SK-N-SH treated with all-trans-retinoic acid at 6 μM for 48 hours (cell line): ENCODE measurements around the gene AMMECR1.
A peak's percentile ranks its signal among the peaks of the same experiment; 100 is the strongest.

Experiments used
- ATAC-seq: fragments of 200-7000 bp; cut with Tn5 transposase; 3 replicates; pipeline ENCODE4 v1.9.1; 2020; ENCODE audit warnings: mild to moderate bottlenecking, moderate library complexity
- BACH2 ChIP-seq: fragments of 250-450 bp; sonication (Bioruptor Pico); IDR thresholded peaks from 2 replicates; pipeline ENCODE4 v1.9.0; 2021; ENCODE audit warnings: mild to moderate bottlenecking, borderline replicate concordance
- CSDC2 ChIP-seq: fragments of 250-450 bp; sonication (Bioruptor Pico); IDR thresholded peaks from 2 replicates; pipeline ENCODE4 v1.5.0; 2020; ENCODE audit warnings: mild to moderate bottlenecking, moderate library complexity
- GLIS3 ChIP-seq: fragments of 250-450 bp; sonication (Bioruptor Pico); IDR thresholded peaks from 2 replicates; pipeline ENCODE4 v1.5.0; 2020; ENCODE audit warnings: mild to moderate bottlenecking, moderate library complexity
- ISL1 ChIP-seq: fragments of 250-450 bp; sonication (Bioruptor Pico); IDR thresholded peaks from 2 replicates; pipeline ENCODE4 v2.1.2; 2022; ENCODE audit warnings: mild to moderate bottlenecking, moderate library complexity
- OSR1 ChIP-seq: fragments of 250-450 bp; sonication (Bioruptor Pico); IDR thresholded peaks from 2 replicates; pipeline ENCODE4 v1.8.0; 2022; ENCODE audit warnings: moderate library complexity, mild to moderate bottlenecking, inconsistent platforms
- RARB ChIP-seq: fragments of 250-450 bp; sonication (Bioruptor Pico); IDR thresholded peaks from 2 replicates; pipeline ENCODE4 v1.8.0; 2021; ENCODE audit warnings: mild to moderate bottlenecking, moderate library complexity
- SNAI2 ChIP-seq: fragments of 250-450 bp; sonication (Bioruptor Pico); IDR thresholded peaks from 2 replicates; pipeline ENCODE4 v1.5.0; 2020; ENCODE audit warnings: mild to moderate bottlenecking, moderate library complexity
- TOX ChIP-seq: fragments of 250-450 bp; sonication (Bioruptor Pico); IDR thresholded peaks from 2 replicates; pipeline ENCODE4 v1.8.0; 2021; ENCODE audit warnings: mild to moderate bottlenecking, moderate library complexity, borderline replicate concordance
- ZC3H10 ChIP-seq: fragments of 250-450 bp; sonication (Bioruptor Pico); IDR thresholded peaks from 2 replicates; pipeline ENCODE4 v1.5.1; 2021; ENCODE audit warnings: mild to moderate bottlenecking, moderate library complexity
- ZFP3 ChIP-seq: fragments of 250-450 bp; sonication (Bioruptor Pico); IDR thresholded peaks from 2 replicates; pipeline ENCODE4 v1.5.0; 2020; ENCODE audit warnings: mild to moderate bottlenecking, moderate library complexity
- ZFP30 ChIP-seq: fragments of 450-650 bp; formaldehyde crosslinking; IDR thresholded peaks from 2 replicates; pipeline ENCODE4 v1.5.0; 2022; ENCODE audit warnings: mild to moderate bottlenecking, moderate library complexity
- ZNF565 ChIP-seq: fragments of 450-650 bp; formaldehyde crosslinking; conservative IDR thresholded peaks from 2 replicates; pipeline ENCODE4 v1.5.0; 2020; ENCODE audit warnings: low read depth, mild to moderate bottlenecking, moderate library complexity
- ZNF8 ChIP-seq: fragments of 450-650 bp; formaldehyde crosslinking; IDR thresholded peaks from 2 replicates; pipeline ENCODE4 v1.5.0; 2020; ENCODE audit warnings: mild to moderate bottlenecking, moderate library complexity
- TF ChIP-seq, protein P1 (sequence below): fragments of 250-450 bp; sonication (Bioruptor Pico); IDR thresholded peaks from 2 replicates; pipeline ENCODE4 v1.5.1; 2021; ENCODE audit warnings: mild to moderate bottlenecking, moderate library complexity
- TF ChIP-seq, protein P2 (sequence below): fragments of 250-450 bp; sonication (Bioruptor Pico); IDR thresholded peaks from 2 replicates; pipeline ENCODE4 v1.8.0; 2020; ENCODE audit warnings: mild to moderate bottlenecking, moderate library complexity, borderline replicate concordance
- TF ChIP-seq, protein P3 (sequence below): fragments of 250-450 bp; sonication (Bioruptor Pico); IDR thresholded peaks from 2 replicates; pipeline ENCODE4 v1.5.1; 2020; ENCODE audit warnings: low read depth, mild to moderate bottlenecking, moderate library complexity
- TF ChIP-seq, protein P4 (sequence below): fragments of 250-450 bp; sonication (Bioruptor Pico); IDR thresholded peaks from 2 replicates; pipeline ENCODE4 v1.5.0; 2020; ENCODE audit warnings: mild to moderate bottlenecking, moderate library complexity
- TF ChIP-seq, protein P5 (sequence below): fragments of 250-450 bp; sonication (Bioruptor Pico); IDR thresholded peaks from 2 replicates; pipeline ENCODE4 v1.8.0; 2021; ENCODE audit warnings: low read depth, mild to moderate bottlenecking, moderate library complexity, borderline replicate concordance

Gene AMMECR1

DNA sequence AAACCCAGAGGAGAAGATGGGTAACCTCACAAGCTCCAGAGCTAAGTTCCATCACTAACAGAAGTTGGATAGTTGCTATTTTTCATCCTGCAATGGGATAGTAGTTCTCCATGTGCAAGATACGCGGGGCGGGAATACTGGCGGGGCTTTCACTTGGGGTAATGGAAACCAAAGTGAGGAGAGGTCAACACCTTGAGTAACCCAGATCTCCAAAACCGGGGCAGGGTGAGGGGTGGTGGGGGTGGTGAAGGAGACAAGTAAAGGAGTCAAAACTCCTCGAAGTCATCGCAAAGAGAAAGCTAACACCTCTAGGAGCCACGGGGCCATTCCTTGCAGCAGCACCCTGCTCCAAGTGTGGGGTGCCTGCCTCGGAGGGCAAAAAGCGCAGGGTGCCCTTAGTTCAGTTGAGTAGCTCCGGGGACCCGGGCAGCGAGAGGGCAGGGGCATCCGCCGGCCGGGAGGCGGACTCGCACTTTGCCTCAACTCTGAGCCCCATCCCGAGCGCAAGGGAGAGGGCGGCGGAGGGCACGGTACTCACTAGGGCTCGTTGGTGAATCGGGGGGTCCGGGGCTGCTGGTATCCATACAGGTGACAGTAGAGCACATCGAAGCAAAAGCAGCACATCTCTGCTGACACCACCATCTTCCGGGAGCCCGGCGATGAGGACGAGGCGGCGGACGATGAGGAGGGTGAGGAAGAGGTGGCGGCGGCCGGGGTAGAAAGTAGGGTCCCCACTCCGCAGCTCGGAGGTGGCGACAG is 645 bp downstream of the AMMECR1 start:
- ATAC-seq, result peak; percentile 62
- TF ChIP-seq SNAI2 (CRISPR knock-in tag), result no peak
- TF ChIP-seq, protein P1, sequence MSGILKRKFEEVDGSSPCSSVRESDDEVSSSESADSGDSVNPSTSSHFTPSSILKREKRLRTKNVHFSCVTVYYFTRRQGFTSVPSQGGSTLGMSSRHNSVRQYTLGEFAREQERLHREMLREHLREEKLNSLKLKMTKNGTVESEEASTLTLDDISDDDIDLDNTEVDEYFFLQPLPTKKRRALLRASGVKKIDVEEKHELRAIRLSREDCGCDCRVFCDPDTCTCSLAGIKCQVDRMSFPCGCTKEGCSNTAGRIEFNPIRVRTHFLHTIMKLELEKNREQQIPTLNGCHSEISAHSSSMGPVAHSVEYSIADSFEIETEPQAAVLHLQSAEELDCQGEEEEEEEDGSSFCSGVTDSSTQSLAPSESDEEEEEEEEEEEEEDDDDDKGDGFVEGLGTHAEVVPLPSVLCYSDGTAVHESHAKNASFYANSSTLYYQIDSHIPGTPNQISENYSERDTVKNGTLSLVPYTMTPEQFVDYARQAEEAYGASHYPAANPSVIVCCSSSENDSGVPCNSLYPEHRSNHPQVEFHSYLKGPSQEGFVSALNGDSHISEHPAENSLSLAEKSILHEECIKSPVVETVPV (CRISPR knock-in tag), result no peak
- no peak for TF ChIP-seq TOX (CRISPR knock-in tag)
- no peak for TF ChIP-seq CSDC2 (CRISPR knock-in tag)
- TF ChIP-seq, protein P2, sequence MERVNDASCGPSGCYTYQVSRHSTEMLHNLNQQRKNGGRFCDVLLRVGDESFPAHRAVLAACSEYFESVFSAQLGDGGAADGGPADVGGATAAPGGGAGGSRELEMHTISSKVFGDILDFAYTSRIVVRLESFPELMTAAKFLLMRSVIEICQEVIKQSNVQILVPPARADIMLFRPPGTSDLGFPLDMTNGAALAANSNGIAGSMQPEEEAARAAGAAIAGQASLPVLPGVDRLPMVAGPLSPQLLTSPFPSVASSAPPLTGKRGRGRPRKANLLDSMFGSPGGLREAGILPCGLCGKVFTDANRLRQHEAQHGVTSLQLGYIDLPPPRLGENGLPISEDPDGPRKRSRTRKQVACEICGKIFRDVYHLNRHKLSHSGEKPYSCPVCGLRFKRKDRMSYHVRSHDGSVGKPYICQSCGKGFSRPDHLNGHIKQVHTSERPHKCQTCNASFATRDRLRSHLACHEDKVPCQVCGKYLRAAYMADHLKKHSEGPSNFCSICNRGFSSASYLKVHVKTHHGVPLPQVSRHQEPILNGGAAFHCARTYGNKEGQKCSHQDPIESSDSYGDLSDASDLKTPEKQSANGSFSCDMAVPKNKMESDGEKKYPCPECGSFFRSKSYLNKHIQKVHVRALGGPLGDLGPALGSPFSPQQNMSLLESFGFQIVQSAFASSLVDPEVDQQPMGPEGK (CRISPR knock-in tag), result no peak
- no peak for TF ChIP-seq ZNF565
- no peak for TF ChIP-seq ISL1 (CRISPR knock-in tag)
- no peak for TF ChIP-seq ZFP30 (CRISPR knock-in tag)
- TF ChIP-seq, protein P3, sequence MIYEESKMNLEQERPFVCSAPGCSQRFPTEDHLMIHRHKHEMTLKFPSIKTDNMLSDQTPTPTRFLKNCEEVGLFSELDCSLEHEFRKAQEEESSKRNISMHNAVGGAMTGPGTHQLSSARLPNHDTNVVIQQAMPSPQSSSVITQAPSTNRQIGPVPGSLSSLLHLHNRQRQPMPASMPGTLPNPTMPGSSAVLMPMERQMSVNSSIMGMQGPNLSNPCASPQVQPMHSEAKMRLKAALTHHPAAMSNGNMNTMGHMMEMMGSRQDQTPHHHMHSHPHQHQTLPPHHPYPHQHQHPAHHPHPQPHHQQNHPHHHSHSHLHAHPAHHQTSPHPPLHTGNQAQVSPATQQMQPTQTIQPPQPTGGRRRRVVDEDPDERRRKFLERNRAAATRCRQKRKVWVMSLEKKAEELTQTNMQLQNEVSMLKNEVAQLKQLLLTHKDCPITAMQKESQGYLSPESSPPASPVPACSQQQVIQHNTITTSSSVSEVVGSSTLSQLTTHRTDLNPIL (CRISPR knock-in tag), result no peak
- TF ChIP-seq ZC3H10, result no peak
- no peak for TF ChIP-seq GLIS3

DNA sequence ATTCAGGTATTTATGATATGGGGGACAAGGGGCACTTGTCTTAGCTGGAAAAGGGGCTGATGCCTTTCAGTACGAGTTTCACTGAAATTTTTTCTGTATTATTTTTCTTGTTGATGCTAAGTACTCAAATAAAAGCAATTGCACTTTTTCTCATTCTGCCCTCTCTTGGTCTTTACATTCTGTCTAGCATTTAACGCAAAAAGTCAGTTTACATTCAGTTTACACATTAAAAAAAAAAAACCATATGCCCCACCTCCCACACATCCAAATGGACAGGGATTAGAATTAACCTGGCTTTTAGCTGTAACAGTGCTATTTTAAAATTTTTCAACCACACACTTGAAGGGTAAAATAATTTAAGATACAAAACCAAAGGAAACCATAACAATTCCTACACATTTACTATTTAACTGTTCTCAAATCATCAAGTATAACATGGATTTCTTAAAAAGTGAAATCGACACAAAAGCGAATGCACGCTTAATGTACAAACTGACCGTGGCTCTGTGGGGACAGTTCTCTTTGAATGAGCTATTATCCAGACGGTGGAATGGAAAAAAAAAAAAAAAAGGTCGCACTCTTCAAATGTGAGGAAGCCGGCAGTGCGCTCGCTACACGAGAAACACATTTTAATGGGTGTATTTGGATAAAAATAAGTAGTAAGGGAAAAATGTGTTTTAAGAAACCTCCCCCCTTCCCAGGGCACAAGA is 1.4 kb downstream of the AMMECR1 start:
- TF ChIP-seq RARB (CRISPR knock-in tag) (no peak), ZFP3 (CRISPR knock-in tag) (no peak), OSR1 (no peak), ZC3H10 (no peak), ZNF8 (CRISPR knock-in tag) (no peak), ZNF565 (no peak), TOX (CRISPR knock-in tag) (no peak), BACH2 (CRISPR knock-in tag) (no peak), ZFP30 (CRISPR knock-in tag) (no peak)
- TF ChIP-seq, protein P3 (CRISPR knock-in tag), result no peak
- TF ChIP-seq, protein P4, sequence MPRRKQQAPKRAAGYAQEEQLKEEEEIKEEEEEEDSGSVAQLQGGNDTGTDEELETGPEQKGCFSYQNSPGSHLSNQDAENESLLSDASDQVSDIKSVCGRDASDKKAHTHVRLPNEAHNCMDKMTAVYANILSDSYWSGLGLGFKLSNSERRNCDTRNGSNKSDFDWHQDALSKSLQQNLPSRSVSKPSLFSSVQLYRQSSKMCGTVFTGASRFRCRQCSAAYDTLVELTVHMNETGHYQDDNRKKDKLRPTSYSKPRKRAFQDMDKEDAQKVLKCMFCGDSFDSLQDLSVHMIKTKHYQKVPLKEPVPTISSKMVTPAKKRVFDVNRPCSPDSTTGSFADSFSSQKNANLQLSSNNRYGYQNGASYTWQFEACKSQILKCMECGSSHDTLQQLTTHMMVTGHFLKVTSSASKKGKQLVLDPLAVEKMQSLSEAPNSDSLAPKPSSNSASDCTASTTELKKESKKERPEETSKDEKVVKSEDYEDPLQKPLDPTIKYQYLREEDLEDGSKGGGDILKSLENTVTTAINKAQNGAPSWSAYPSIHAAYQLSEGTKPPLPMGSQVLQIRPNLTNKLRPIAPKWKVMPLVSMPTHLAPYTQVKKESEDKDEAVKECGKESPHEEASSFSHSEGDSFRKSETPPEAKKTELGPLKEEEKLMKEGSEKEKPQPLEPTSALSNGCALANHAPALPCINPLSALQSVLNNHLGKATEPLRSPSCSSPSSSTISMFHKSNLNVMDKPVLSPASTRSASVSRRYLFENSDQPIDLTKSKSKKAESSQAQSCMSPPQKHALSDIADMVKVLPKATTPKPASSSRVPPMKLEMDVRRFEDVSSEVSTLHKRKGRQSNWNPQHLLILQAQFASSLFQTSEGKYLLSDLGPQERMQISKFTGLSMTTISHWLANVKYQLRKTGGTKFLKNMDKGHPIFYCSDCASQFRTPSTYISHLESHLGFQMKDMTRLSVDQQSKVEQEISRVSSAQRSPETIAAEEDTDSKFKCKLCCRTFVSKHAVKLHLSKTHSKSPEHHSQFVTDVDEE (CRISPR knock-in tag), result no peak
- TF ChIP-seq, protein P5, sequence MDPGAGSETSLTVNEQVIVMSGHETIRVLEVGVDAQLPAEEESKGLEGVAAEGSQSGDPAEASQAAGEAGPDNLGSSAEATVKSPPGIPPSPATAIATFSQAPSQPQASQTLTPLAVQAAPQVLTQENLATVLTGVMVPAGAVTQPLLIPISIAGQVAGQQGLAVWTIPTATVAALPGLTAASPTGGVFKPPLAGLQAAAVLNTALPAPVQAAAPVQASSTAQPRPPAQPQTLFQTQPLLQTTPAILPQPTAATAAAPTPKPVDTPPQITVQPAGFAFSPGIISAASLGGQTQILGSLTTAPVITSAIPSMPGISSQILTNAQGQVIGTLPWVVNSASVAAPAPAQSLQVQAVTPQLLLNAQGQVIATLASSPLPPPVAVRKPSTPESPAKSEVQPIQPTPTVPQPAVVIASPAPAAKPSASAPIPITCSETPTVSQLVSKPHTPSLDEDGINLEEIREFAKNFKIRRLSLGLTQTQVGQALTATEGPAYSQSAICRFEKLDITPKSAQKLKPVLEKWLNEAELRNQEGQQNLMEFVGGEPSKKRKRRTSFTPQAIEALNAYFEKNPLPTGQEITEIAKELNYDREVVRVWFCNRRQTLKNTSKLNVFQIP (CRISPR knock-in tag), result no peak
- TF ChIP-seq, protein P2 (CRISPR knock-in tag), result no peak
- peak; percentile 11 for ATAC-seq
